Inflammatory macrophage treated with lipopolysaccharide for 4 hours (primary cell): ENCODE data around the gene IQCF6.
"Not testable (repeated sequence)": the region's sequence is repeated elsewhere in the genome, so short reads cannot be mapped to it uniquely, and the experiment has no call there.

Experiments
- DNase-seq: peaks from one replicate; pipeline ENCODE4 v3.0.0-alpha.2; 2020

Gene IQCF6

GRCh38 chr3:51779137-51779536 lies at the start of gene IQCF6:
Gene IQCF6 (minus strand): TSS chr3:51779237. CDS start chr3:51779224, 13 bp downstream.
- no peak for DNase-seq

GRCh38 chr3:51828297-51828696 lies 49.3 kb upstream of the IQCF6 start:
- DNase-seq, result no peak

GRCh38 chr3:51819709-51820406 lies 40.8 kb upstream of the IQCF6 start:
- no peak for DNase-seq

- no peak for DNase-seq
These were observed 40.1 kb upstream of the IQCF6 start for GRCh38 chr3:51819151-51819550.

GRCh38 chr3:51817375-51817774 lies 38.3 kb upstream of the IQCF6 start:
- no peak for DNase-seq

GRCh38 chr3:51816723-51817122 lies 37.7 kb upstream of the IQCF6 start:
- DNase-seq, result no peak

- no peak for DNase-seq
These were observed 36.6 kb upstream of the IQCF6 start for GRCh38 chr3:51815614-51816013.

GRCh38 chr3:51814034-51814433 lies 35.0 kb upstream of the IQCF6 start:
- no peak for DNase-seq

- no peak for DNase-seq
These were observed 34.5 kb upstream of the IQCF6 start for GRCh38 chr3:51813539-51813938.

GRCh38 chr3:51808934-51809333 lies 29.9 kb upstream of the IQCF6 start:
- DNase-seq, result no peak

- DNase-seq, result no peak
These were observed 23.2 kb upstream of the IQCF6 start for GRCh38 chr3:51802106-51802703.

GRCh38 chr3:51800750-51801125 lies 21.7 kb upstream of the IQCF6 start:
- DNase-seq, result no peak

GRCh38 chr3:51799879-51800749 lies 21.1 kb upstream of the IQCF6 start:
- peak; percentile 53 for DNase-seq

- no peak for DNase-seq
These were observed 19.4 kb upstream of the IQCF6 start for GRCh38 chr3:51798411-51798963.

- DNase-seq, result no peak
These were observed 17.8 kb upstream of the IQCF6 start for GRCh38 chr3:51796854-51797253.

GRCh38 chr3:51794206-51794605 lies 15.2 kb upstream of the IQCF6 start:
- DNase-seq, result no peak

- no peak for DNase-seq
These were observed 13.2 kb upstream of the IQCF6 start for GRCh38 chr3:51792206-51792605.

GRCh38 chr3:51789437-51789836 lies 10.4 kb upstream of the IQCF6 start:
- DNase-seq, result no peak

GRCh38 chr3:51787576-51787975 lies 8.5 kb upstream of the IQCF6 start:
- not testable (repeated sequence) for DNase-seq

GRCh38 chr3:51786267-51786666 lies 7.2 kb upstream of the IQCF6 start:
- no peak for DNase-seq

GRCh38 chr3:51778554-51778953 lies 483 bp downstream of the IQCF6 start:
- no peak for DNase-seq

GRCh38 chr3:51777985-51778384 lies 1.1 kb downstream of the IQCF6 start:
- DNase-seq, result no peak

- DNase-seq, result no peak
These were observed 5.4 kb downstream of the IQCF6 start for GRCh38 chr3:51773529-51774056.
